Measurements from ENCODE around the gene TMEM38A.
"Not testable (repeated sequence)": the region's sequence is repeated elsewhere in the genome, so short reads cannot be mapped to it uniquely, and the experiment has no call there.

Gene TMEM38A

GRCh38 chr19:16650821-16651220 lies 10.1 kb upstream of the TMEM38A start:
- Mint-ChIP-seq H3K9me3 (no peaks in the 10 kb centered on the region), H3K4me3 (no peak overlapping the region), H3K36me3 (ENCODE audit: low read depth) (peaks cover 66% of the 10 kb centered on the region), H3K4me1 (ENCODE audit: low read depth) (peaks cover 5% of the 10 kb centered on the region), H3K27ac (no peak overlapping the region), H3K27me3 (ENCODE audit: low read depth) (no peaks in the 10 kb centered on the region)
- DNase-seq (ENCODE audit: low spot score): no peak

GRCh38 chr19:16651421-16652188 lies 9.3 kb upstream of the TMEM38A start:
- H3K9me3 Mint-ChIP-seq; DNase-seq (ENCODE audit: low spot score); H3K27ac Mint-ChIP-seq; H3K27me3 Mint-ChIP-seq (ENCODE audit: low read depth); H3K4me3 Mint-ChIP-seq; H3K4me1 Mint-ChIP-seq (ENCODE audit: low read depth): not testable (repeated sequence)
- peaks cover 68% of the 10 kb centered on the region for H3K36me3 Mint-ChIP-seq (ENCODE audit: low read depth)

DNA sequence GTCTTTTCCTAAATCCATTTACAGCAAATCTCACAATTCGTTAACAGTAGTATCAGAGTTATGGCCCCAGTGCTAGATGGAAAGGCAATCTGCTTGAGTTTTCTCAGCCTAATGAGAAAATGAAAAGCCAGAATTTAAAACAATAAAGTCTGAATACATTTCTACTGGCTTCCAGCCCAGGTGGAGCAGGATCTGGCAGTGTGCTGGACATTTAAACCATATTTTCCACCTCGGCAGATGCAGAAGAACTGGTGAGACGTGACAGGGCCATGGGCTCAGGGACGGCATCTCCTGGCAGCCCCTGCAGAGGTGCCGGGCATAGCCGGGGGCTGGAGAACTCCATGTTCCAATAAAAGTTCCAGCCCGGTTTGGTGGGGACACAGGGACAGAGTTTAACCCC lies 8.1 kb upstream of the TMEM38A start:
- peaks cover 65% of the 10 kb centered on the region for H3K36me3 Mint-ChIP-seq (ENCODE audit: low read depth)
- H3K4me3 Mint-ChIP-seq: no peak overlapping the region
- H3K27me3 Mint-ChIP-seq (ENCODE audit: low read depth): no peaks in the 10 kb centered on the region
- no peak overlapping the region for H3K27ac Mint-ChIP-seq
- H3K9me3 Mint-ChIP-seq: no peaks in the 10 kb centered on the region
- peaks cover 11% of the 10 kb centered on the region for H3K4me1 Mint-ChIP-seq (ENCODE audit: low read depth)
- no peak for DNase-seq (ENCODE audit: low spot score)

DNA sequence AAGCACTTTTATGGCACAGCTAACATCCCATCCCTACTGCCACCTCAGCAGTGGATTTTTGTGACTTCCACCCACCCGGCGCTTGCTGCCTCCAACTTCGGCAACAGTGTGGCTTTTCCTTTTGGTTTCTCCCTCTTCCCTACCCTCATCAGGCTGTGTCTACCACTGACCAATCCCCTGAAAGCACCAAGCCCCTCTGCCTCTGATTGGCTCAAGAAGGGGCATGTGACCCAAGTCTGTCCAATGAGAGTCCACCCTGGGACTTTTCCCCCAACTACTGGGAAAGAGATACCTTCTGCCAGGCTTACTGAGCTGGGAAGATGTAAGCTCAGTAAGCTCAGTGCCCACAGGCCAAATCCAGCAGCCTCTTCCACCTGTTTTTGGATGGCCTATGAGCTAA lies 6.8 kb upstream of the TMEM38A start:
- H3K4me1 Mint-ChIP-seq (ENCODE audit: low read depth): peaks cover 20% of the 10 kb centered on the region
- no peaks in the 10 kb centered on the region for H3K9me3 Mint-ChIP-seq
- peaks cover 68% of the 10 kb centered on the region for H3K36me3 Mint-ChIP-seq (ENCODE audit: low read depth)
- no peak overlapping the region for H3K27ac Mint-ChIP-seq
- no peak for DNase-seq (ENCODE audit: low spot score)
- H3K27me3 Mint-ChIP-seq (ENCODE audit: low read depth): no peaks in the 10 kb centered on the region
- H3K4me3 Mint-ChIP-seq: no peak overlapping the region

DNA sequence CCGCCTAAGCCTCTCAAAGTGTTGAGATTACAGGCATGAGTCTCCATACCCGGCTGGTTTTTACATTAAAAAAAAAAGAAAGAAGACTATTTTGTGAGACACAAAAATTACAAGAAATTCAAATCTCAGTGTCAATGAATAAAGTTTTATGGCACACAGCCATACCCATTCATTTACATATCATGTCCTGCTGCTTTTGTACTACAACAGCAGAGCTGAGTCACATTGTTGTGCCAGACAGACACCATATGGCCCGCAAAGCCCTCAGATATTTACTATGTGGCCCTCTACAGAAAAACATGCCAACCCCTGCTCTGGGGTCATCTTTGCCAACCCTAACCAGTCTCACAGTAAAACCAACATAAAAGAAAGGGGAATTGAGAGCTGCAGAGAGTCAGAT lies 6.3 kb upstream of the TMEM38A start:
- peaks cover 66% of the 10 kb centered on the region for H3K36me3 Mint-ChIP-seq (ENCODE audit: low read depth)
- no peak for DNase-seq (ENCODE audit: low spot score)
- H3K27me3 Mint-ChIP-seq (ENCODE audit: low read depth): no peaks in the 10 kb centered on the region
- H3K4me1 Mint-ChIP-seq (ENCODE audit: low read depth): peaks cover 19% of the 10 kb centered on the region
- H3K27ac Mint-ChIP-seq: no peak overlapping the region
- H3K9me3 Mint-ChIP-seq: no peaks in the 10 kb centered on the region
- H3K4me3 Mint-ChIP-seq: no peak overlapping the region

GRCh38 chr19:16655727-16656126 lies 5.2 kb upstream of the TMEM38A start:
- no peaks in the 10 kb centered on the region for H3K27me3 Mint-ChIP-seq (ENCODE audit: low read depth)
- H3K36me3 Mint-ChIP-seq (ENCODE audit: low read depth): peaks cover 58% of the 10 kb centered on the region
- no peak for DNase-seq (ENCODE audit: low spot score)
- no peak overlapping the region for H3K4me3 Mint-ChIP-seq
- no peak overlapping the region for H3K27ac Mint-ChIP-seq
- H3K9me3 Mint-ChIP-seq: no peaks in the 10 kb centered on the region
- peaks cover 17% of the 10 kb centered on the region for H3K4me1 Mint-ChIP-seq (ENCODE audit: low read depth)

- Mint-ChIP-seq H3K27me3 (ENCODE audit: low read depth) (peaks cover 5% of the 10 kb centered on the region), H3K4me3 (peak overlapping the region; percentile 36), H3K9me3 (no peaks in the 10 kb centered on the region), H3K36me3 (ENCODE audit: low read depth) (peaks cover 44% of the 10 kb centered on the region), H3K4me1 (ENCODE audit: low read depth) (peaks cover 17% of the 10 kb centered on the region), H3K27ac (peak overlapping the region; percentile 26)
- DNase-seq (ENCODE audit: low spot score): no peak
Observed at GRCh38 chr19:16657384-16657783, 3.6 kb upstream of the TMEM38A start.

GRCh38 chr19:16659464-16659831 lies 1.5 kb upstream of the TMEM38A start:
- no peaks in the 10 kb centered on the region for H3K9me3 Mint-ChIP-seq
- peaks cover 7% of the 10 kb centered on the region for H3K27me3 Mint-ChIP-seq (ENCODE audit: low read depth)
- peaks cover 27% of the 10 kb centered on the region for H3K4me1 Mint-ChIP-seq (ENCODE audit: low read depth)

DNA sequence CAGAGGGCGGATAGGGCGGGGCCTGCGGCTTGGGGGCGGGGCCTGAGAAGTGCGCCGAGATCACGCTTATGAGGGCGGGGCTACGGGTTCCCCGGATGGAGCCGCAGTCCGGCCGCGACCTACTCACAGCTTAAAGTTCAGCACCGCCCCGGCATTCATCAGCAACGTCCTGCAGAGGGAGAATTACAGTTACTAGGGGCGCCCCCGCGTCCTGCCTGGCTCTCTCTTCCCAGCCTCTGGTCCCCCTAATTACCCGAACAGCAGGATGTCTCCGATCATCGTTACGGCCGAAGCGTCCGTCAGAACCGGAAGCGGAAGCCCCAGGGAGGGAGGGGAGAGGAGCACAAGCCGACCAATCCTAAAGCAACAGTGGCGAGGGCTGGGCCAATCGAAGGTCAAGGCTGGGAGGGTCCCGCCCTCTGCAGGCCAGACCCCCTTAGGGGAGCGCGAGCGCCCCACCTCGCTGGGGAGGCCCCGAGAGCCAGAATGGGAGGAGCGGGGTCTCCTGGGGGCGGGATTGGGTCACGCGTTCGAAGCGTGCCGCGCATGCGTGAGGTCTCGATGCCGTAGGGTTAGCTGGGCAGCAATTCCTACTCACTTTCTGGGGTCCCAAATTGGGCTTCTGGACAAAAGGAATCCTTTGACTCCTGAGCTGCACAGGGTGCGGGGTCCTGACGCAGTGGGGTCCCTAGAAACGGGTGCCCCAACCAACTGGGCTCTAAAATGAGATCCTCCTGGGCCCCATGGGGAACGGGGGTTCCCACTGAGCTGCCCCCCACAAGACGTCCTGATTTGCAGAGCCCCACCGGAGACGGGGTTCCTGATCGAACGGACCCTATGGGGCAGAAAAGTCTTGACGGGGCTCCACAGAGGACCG lies 869 bp upstream of the TMEM38A start, which contains the start of gene SMIM7:
TSS of gene SMIM7 (minus strand) at position 313 of the 877 bp plus-strand sequence. CDS start at position 279, 34 bp downstream.
- no peaks in the 10 kb centered on the region for H3K9me3 Mint-ChIP-seq
- peaks cover 7% of the 10 kb centered on the region for H3K27me3 Mint-ChIP-seq (ENCODE audit: low read depth)
- H3K4me3 Mint-ChIP-seq: peak within 1 kb of the TSS; percentile 99
- peak within 1 kb of the TSS; percentile 99 for H3K27ac Mint-ChIP-seq
- peak; percentile 98 for DNase-seq (ENCODE audit: low spot score)
- H3K36me3 Mint-ChIP-seq (ENCODE audit: low read depth): peaks cover 24% of the 10 kb centered on the region
- H3K4me1 Mint-ChIP-seq (ENCODE audit: low read depth): peaks cover 27% of the 10 kb centered on the region

More at GRCh38 chr19:16659464-16659831, 1.5 kb upstream of the TMEM38A start:
- Mint-ChIP-seq H3K36me3 (ENCODE audit: low read depth) (peaks cover 29% of the 10 kb centered on the region), H3K4me3 (peak overlapping the region; percentile 99), H3K27ac (peak overlapping the region; percentile 99)
- no peak for DNase-seq (ENCODE audit: low spot score)

DNA sequence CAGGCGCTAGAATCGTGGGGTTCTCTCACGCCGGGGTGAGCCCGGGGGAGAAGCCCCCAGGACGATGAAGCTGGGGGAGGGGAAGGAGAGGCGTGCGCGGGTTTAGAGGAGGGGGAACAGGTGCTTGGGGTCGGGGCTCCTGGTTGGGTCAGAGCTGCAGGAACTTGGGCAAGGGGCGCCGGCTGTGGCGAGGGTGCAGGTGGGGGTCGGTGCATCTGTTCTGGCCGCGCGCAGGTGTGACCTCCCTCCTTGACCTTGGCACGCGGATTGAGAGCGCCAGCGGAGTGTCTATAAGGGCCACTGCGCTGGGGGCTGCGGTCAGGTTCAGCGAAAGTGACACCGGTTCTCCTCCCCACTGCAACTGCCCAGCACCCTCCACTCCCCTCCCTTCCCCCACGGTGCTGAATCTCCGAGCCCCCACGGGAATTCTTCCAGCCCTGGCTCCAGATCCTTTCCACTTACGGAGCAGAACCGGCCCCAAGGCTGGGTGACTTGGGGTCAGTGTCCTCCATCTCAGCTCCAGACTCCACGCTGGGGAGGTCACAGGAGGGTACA lies 618 bp downstream of the TMEM38A start:
- Mint-ChIP-seq H3K27ac (peak overlapping the region; percentile 55), H3K4me3 (peak overlapping the region; percentile 77), H3K9me3 (no peaks in the 10 kb centered on the region), H3K36me3 (ENCODE audit: low read depth) (peaks cover 19% of the 10 kb centered on the region), H3K27me3 (ENCODE audit: low read depth) (peaks cover 7% of the 10 kb centered on the region), H3K4me1 (ENCODE audit: low read depth) (peaks cover 30% of the 10 kb centered on the region)
- peak; percentile 5 for DNase-seq (ENCODE audit: low spot score)

DNA sequence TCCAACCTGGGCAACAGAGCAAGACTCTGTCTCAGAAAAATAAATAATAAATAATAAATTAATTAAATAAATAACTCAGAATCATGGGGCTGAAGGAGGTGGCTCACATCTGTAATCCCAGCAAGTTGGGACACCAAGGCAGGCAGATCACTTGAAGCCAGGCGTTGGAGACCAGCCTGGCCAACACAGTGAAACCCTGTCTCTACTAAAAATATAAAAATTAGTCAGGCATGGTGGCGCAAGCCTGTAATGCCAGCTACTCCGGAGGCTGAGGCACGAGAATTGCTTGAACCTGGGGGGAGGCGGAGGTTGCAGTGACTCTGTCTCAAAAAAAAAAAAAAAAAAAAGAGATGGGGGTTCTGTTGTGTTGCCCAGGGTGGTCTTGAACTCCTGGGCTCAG lies 7.2 kb downstream of the TMEM38A start:
- Mint-ChIP-seq H3K27me3 (ENCODE audit: low read depth) (peaks cover 2% of the 10 kb centered on the region), H3K4me3 (no peak overlapping the region), H3K36me3 (ENCODE audit: low read depth) (peaks cover 4% of the 10 kb centered on the region), H3K4me1 (ENCODE audit: low read depth) (peaks cover 9% of the 10 kb centered on the region), H3K27ac (no peak overlapping the region), H3K9me3 (no peaks in the 10 kb centered on the region)
- DNase-seq (ENCODE audit: low spot score): no peak

DNA sequence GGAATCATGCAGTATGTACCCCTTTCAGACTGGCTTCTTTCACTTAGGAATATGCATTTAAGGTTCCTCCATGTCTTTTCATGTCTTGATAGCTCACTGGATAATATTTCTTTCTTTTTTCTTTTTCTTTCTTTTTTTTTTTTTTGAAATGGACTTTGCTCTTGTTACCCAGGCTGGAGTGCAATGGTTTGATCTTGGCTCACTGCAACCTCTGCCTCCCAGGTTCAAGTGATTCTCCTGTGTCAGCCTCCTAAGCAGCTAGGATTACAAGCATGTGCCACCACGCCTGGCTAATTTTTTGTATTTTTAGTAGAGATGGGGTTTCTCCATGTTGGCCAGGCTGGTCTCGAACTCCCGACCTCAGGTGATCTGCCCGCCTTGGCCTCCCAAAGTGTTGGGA lies 7.8 kb downstream of the TMEM38A start:
- H3K9me3 Mint-ChIP-seq; H3K4me3 Mint-ChIP-seq; H3K27ac Mint-ChIP-seq; H3K4me1 Mint-ChIP-seq (ENCODE audit: low read depth); H3K27me3 Mint-ChIP-seq (ENCODE audit: low read depth); H3K36me3 Mint-ChIP-seq (ENCODE audit: low read depth); DNase-seq (ENCODE audit: low spot score): not testable (repeated sequence)

GRCh38 chr19:16670291-16670690 lies 9.4 kb downstream of the TMEM38A start:
- Mint-ChIP-seq H3K36me3 (ENCODE audit: low read depth) (peaks cover 2% of the 10 kb centered on the region), H3K4me1 (ENCODE audit: low read depth) (peaks cover 3% of the 10 kb centered on the region), H3K27me3 (ENCODE audit: low read depth) (no peaks in the 10 kb centered on the region), H3K27ac (no peak overlapping the region), H3K4me3 (no peak overlapping the region), H3K9me3 (no peaks in the 10 kb centered on the region)
- DNase-seq (ENCODE audit: low spot score): no peak
